T-helper 2 cell (primary cell): Measurements from ENCODE around the gene SOX8.
"Not testable (repeated sequence)": the region's sequence is repeated elsewhere in the genome, so short reads cannot be mapped to it uniquely, and the experiment has no call there.

Experiments
- DNase-seq, 5 experiments: peaks; one replicate each; pipeline versions ENCODE4 v3.0.0 to v3.0.0-alpha.2; 2012 to 2022

SOX8 gene

GRCh38 chr16:955766-956165 lies 25.8 kb upstream of the SOX8 start:
- DNase-seq: not testable (repeated sequence)

- no peak for DNase-seq
Measured at GRCh38 chr16:959232-960040, 22.1 kb upstream of the SOX8 start.

- DNase-seq: no peak
Measured at GRCh38 chr16:962366-962765, 19.2 kb upstream of the SOX8 start.

- DNase-seq: peak in 1 of 5 experiments; percentile 64
Measured at GRCh38 chr16:962901-963814, 18.4 kb upstream of the SOX8 start.

- peak in 1 of 5 experiments; percentile 64 for DNase-seq
Measured at GRCh38 chr16:963913-964312, 17.7 kb upstream of the SOX8 start.

GRCh38 chr16:964356-965035 lies 17.1 kb upstream of the SOX8 start:
- DNase-seq: peak in 4 of 5 experiments; percentile 57 to 97 (median 66)

GRCh38 chr16:965036-965395 lies 16.6 kb upstream of the SOX8 start:
- DNase-seq: no peak

GRCh38 chr16:965487-965886 lies 16.1 kb upstream of the SOX8 start:
- no peak for DNase-seq

- no peak for DNase-seq
Measured at GRCh38 chr16:966035-966434, 15.5 kb upstream of the SOX8 start.

- no peak for DNase-seq
Measured at GRCh38 chr16:966505-966904, 15.1 kb upstream of the SOX8 start.

- DNase-seq: no peak
Measured at GRCh38 chr16:967077-967541, 14.5 kb upstream of the SOX8 start.

- DNase-seq: no peak
Measured at GRCh38 chr16:967546-968295, 13.8 kb upstream of the SOX8 start.

GRCh38 chr16:968620-969019 lies 12.9 kb upstream of the SOX8 start:
- DNase-seq: peak in 1 of 5 experiments; percentile 39

GRCh38 chr16:969508-970385 lies 11.8 kb upstream of the SOX8 start:
- peak in 1 of 5 experiments; percentile 27 for DNase-seq

- DNase-seq: no peak
Measured at GRCh38 chr16:970386-970765, 11.2 kb upstream of the SOX8 start.

- DNase-seq: peak; percentile 86 to 98 (median 94)
Measured at GRCh38 chr16:970766-971581, 10.6 kb upstream of the SOX8 start, which contains the start of gene LMF1. LMF1 (minus strand) TSS chr16:970984; CDS start chr16:970980, 4 bp downstream.

- no peak for DNase-seq
Measured at GRCh38 chr16:971582-971905, 10.0 kb upstream of the SOX8 start.

- DNase-seq: no peak
Measured at GRCh38 chr16:971981-972315, 9.6 kb upstream of the SOX8 start.

- DNase-seq: no peak
Measured at GRCh38 chr16:972316-973002, 9.1 kb upstream of the SOX8 start.

- DNase-seq: no peak
Measured at GRCh38 chr16:973366-973765, 8.2 kb upstream of the SOX8 start.
